Retina (tissue), 1 donor: ENCODE measurements around the gene ZNF292.
"Not testable (repeated sequence)": the region's sequence is repeated elsewhere in the genome, so short reads cannot be mapped to it uniquely, and the experiment has no call there.

Source experiments
- DNase-seq: peaks from one replicate; pipeline ENCODE4 v3.0.0-alpha.2; 2016

ZNF292 gene

GRCh38 chr6:87214831-87215230 lies 59.5 kb downstream of the ZNF292 start:
- no peak for DNase-seq

- no peak for DNase-seq
Measured at GRCh38 chr6:87220997-87221396, 65.6 kb downstream of the ZNF292 start.

- DNase-seq = no peak
Measured at GRCh38 chr6:87222676-87223075, 67.3 kb downstream of the ZNF292 start.

- DNase-seq = no peak
Measured at GRCh38 chr6:87224971-87225370, 69.6 kb downstream of the ZNF292 start.

GRCh38 chr6:87225511-87225910 lies 70.1 kb downstream of the ZNF292 start:
- DNase-seq = no peak

- no peak for DNase-seq
Measured at GRCh38 chr6:87225937-87226336, 70.6 kb downstream of the ZNF292 start.

GRCh38 chr6:87230801-87231200 lies 75.4 kb downstream of the ZNF292 start:
- no peak for DNase-seq

- DNase-seq = no peak
Measured at GRCh38 chr6:87237804-87238203, 82.4 kb downstream of the ZNF292 start.

GRCh38 chr6:87239098-87239635 lies 83.8 kb downstream of the ZNF292 start:
- DNase-seq = not testable (repeated sequence)

- no peak for DNase-seq
Measured at GRCh38 chr6:87241304-87241703, 85.9 kb downstream of the ZNF292 start.

- DNase-seq = no peak
Measured at GRCh38 chr6:87242311-87242710, 86.9 kb downstream of the ZNF292 start.

- no peak for DNase-seq
Measured at GRCh38 chr6:87243812-87244211, 88.4 kb downstream of the ZNF292 start.

- no peak for DNase-seq
Measured at GRCh38 chr6:87244380-87244779, 89.0 kb downstream of the ZNF292 start.

GRCh38 chr6:87250019-87250418 lies 94.7 kb downstream of the ZNF292 start:
- DNase-seq = no peak

GRCh38 chr6:87251225-87251624 lies 95.9 kb downstream of the ZNF292 start:
- no peak for DNase-seq

- DNase-seq = no peak
Measured at GRCh38 chr6:87251725-87252124, 96.4 kb downstream of the ZNF292 start.

GRCh38 chr6:87257046-87257445 lies 101.7 kb downstream of the ZNF292 start:
- no peak for DNase-seq

- DNase-seq = no peak
Measured at GRCh38 chr6:87257565-87257964, 102.2 kb downstream of the ZNF292 start.

GRCh38 chr6:87257975-87258374 lies 102.6 kb downstream of the ZNF292 start:
- DNase-seq = no peak

GRCh38 chr6:87259791-87260190 lies 104.4 kb downstream of the ZNF292 start:
- no peak for DNase-seq

- no peak for DNase-seq
Measured at GRCh38 chr6:87261534-87261933, 106.2 kb downstream of the ZNF292 start.

- no peak for DNase-seq
Measured at GRCh38 chr6:87264481-87264880, 109.1 kb downstream of the ZNF292 start.

- DNase-seq = no peak
Measured at GRCh38 chr6:87274660-87275274, 119.4 kb downstream of the ZNF292 start.

GRCh38 chr6:87276624-87277023 lies 121.3 kb downstream of the ZNF292 start:
- no peak for DNase-seq

- DNase-seq = no peak
Measured at GRCh38 chr6:87277123-87277522, 121.8 kb downstream of the ZNF292 start.
